ENCODE data around the gene SLC6A3. TPM values are rescaled to one million over a fixed set of nuclear protein-coding genes. Genes with fewer than 3 reads are reported as not detected.

SLC6A3 gene
- total and polyA plus RNA-seq, 2 donors (not counting 1 experiment from before 2014, with no cell fraction given), result 0.01 to 0.15 TPM

DNA sequence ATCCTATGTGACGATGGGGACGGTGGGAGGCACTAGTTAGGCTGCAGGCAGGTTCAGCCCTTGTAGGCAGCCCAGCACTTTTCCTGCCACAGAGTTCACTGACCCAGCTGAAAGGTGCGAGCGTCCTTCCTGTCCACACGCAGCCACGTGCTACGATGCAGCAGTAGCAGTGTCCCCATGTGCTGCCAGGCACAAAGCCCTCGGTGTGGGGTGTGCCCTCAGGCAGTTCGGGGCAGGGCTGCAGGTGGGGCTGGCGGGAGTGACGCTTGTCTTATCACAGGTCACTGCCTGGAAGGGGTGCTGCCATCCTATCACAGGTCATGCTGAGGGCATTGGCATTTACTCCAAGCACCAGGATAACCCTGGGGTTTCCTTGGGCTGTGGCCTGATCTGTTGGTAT lies 53.5 kb downstream of the SLC6A3 start:
- Histone ChIP-seq H3K27ac (ENCODE audit: low read length in 2 of 2) (no peak overlapping the region), H3K27me3 (replicated peaks in 1 of 4; ENCODE audit: control extremely low read depth in 1 of 4, control insufficient read depth in 3 of 4, insufficient read depth in 4 of 4, low read length in 3 of 4) (peaks cover 0 to 33% (median 4%) of the 10 kb centered on the region in 4 experiments), H2AFZ (ENCODE audit: insufficient read depth, low read depth, low read length, poor library complexity, severe bottlenecking) (no peak overlapping the region), H3K4me1 (ENCODE audit: control insufficient read depth in 2 of 2, insufficient read depth in 2 of 2, low read length in 2 of 2) (peaks cover 4 to 6% of the 10 kb centered on the region in 2 donors), H3K9ac (ENCODE audit: low read length) (no peak overlapping the region), H3K4me3 (ENCODE audit: control extremely low read depth in 1 of 5, extremely low read depth in 1 of 5, insufficient read depth in 1 of 5, low read depth in 2 of 5, low read length in 4 of 5) (no peak overlapping the region), H3K9me3 (ENCODE audit: control extremely low read depth in 1 of 3, control insufficient read depth in 2 of 3, insufficient read depth in 1 of 3, low read length in 2 of 3) (no peaks in the 10 kb centered on the region), H3K4me2 (replicated peaks; ENCODE audit: low read depth, low read length, poor library complexity, severe bottlenecking) (no peak overlapping the region), H3K36me3 (replicated peaks in 1 of 2; ENCODE audit: control extremely low read depth in 1 of 2, control insufficient read depth in 1 of 2, extremely low read depth in 1 of 2, insufficient read depth in 2 of 2, low read length in 1 of 2) (no peaks in the 10 kb centered on the region), H4K20me1 (ENCODE audit: control insufficient read depth, insufficient read depth, low read length, poor library complexity, severe bottlenecking) (no peaks in the 10 kb centered on the region), H3K79me2 (ENCODE audit: control insufficient read depth, insufficient read depth, low read length) (no peaks in the 10 kb centered on the region)
- 76% methylated on average over 11 of the region's 11 CpGs for WGBS (ENCODE audit: insufficient coverage)
- Mint-ChIP-seq H3K4me3 (no peak overlapping the region), H3K4me1 (peaks cover 8% of the 10 kb centered on the region), H3K27ac (no peak overlapping the region), H3K27me3 (peaks cover 35% of the 10 kb centered on the region), H3K9me3 (ENCODE audit: insufficient read depth) (no peaks in the 10 kb centered on the region)
- DNase-seq (no peak), ATAC-seq (ENCODE audit: low read depth) (no peak)
- ChIA-PET CTCF (no interaction called here), POLR2A (no interaction called here)
- TF ChIP-seq EZH2 (IDR thresholded peaks at IDR 0.05; ENCODE audit: borderline replicate concordance, insufficient read depth, low read depth, low read length, poor library complexity, severe bottlenecking), result no peak
- TF ChIP-seq, protein P1, sequence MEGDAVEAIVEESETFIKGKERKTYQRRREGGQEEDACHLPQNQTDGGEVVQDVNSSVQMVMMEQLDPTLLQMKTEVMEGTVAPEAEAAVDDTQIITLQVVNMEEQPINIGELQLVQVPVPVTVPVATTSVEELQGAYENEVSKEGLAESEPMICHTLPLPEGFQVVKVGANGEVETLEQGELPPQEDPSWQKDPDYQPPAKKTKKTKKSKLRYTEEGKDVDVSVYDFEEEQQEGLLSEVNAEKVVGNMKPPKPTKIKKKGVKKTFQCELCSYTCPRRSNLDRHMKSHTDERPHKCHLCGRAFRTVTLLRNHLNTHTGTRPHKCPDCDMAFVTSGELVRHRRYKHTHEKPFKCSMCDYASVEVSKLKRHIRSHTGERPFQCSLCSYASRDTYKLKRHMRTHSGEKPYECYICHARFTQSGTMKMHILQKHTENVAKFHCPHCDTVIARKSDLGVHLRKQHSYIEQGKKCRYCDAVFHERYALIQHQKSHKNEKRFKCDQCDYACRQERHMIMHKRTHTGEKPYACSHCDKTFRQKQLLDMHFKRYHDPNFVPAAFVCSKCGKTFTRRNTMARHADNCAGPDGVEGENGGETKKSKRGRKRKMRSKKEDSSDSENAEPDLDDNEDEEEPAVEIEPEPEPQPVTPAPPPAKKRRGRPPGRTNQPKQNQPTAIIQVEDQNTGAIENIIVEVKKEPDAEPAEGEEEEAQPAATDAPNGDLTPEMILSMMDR (IDR thresholded peaks at IDR 0.05), result no peak
- intact Hi-C loops (cut with micrococcal nuclease), result no loop called here

DNA sequence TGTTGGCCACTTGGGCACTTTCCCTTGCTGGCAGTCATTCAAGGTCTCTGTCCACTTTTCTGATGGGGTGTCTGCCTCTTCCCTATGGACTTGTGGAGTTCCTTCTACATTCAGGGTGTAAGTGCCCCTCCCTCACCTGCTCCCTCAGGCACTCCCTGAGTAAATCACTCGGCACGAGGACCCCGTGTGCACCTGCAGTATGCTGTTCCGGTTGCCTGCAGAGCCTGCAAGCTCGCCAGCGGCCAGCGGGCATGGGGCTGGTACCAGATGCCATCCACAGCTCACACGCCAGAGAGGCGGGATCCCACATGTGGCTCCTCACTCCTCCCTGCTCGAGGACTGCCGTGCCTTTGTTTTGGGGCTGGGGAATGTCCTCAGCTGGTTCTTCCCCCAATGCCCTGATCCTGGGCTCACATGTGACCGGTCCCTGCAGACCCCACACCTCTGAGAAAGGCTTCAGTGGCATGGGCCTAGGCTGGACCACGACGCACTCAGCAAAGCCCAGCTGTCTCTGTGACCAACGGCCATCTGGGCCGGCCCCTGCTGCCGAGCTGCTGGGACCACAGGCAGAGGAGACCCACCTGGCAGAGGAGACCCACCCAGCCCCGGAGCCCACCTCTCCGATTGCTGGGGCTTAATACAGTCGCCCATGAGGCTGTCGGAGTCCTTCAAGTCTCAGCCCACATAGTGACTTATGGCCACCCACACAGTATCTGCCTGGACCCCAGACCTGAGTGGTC lies 54.2 kb downstream of the SLC6A3 start:
- 89% methylated on average over 21 of the region's 21 CpGs for WGBS (ENCODE audit: insufficient coverage)
- no peaks in the 10 kb centered on the region for H3K9me3 ChIP-seq (ENCODE audit: control extremely low read depth in 1 of 3, control insufficient read depth in 2 of 3, insufficient read depth in 1 of 3, low read length in 2 of 3)
- no peak for TF ChIP-seq EZH2 (IDR thresholded peaks at IDR 0.05; ENCODE audit: borderline replicate concordance, insufficient read depth, low read depth, low read length, poor library complexity, severe bottlenecking)
- TF ChIP-seq, protein P1 (IDR thresholded peaks at IDR 0.05), result no peak
- H3K27ac Mint-ChIP-seq, result no peak overlapping the region
- DNase-seq, result no peak
- H3K4me2 ChIP-seq (replicated peaks; ENCODE audit: low read depth, low read length, poor library complexity, severe bottlenecking), result no peak overlapping the region
- H3K27ac ChIP-seq (ENCODE audit: low read length in 2 of 2), result no peak overlapping the region
- no peaks in the 10 kb centered on the region for H3K36me3 ChIP-seq (replicated peaks in 1 of 2; ENCODE audit: control extremely low read depth in 1 of 2, control insufficient read depth in 1 of 2, extremely low read depth in 1 of 2, insufficient read depth in 2 of 2, low read length in 1 of 2)
- no peak overlapping the region for H3K4me3 ChIP-seq (ENCODE audit: control extremely low read depth in 1 of 5, extremely low read depth in 1 of 5, insufficient read depth in 1 of 5, low read depth in 2 of 5, low read length in 4 of 5)
- H3K27me3 ChIP-seq (replicated peaks in 1 of 4; ENCODE audit: control extremely low read depth in 1 of 4, control insufficient read depth in 3 of 4, insufficient read depth in 4 of 4, low read length in 3 of 4), result peaks cover 0 to 33% (median 4%) of the 10 kb centered on the region in 4 experiments
- no peaks in the 10 kb centered on the region for H3K9me3 Mint-ChIP-seq (ENCODE audit: insufficient read depth)
- CTCF ChIA-PET, result no interaction called here
- H3K9ac ChIP-seq (ENCODE audit: low read length), result no peak overlapping the region
- intact Hi-C loops (cut with micrococcal nuclease), result no loop called here
- POLR2A ChIA-PET, result no interaction called here
- peaks cover 28% of the 10 kb centered on the region for H3K27me3 Mint-ChIP-seq
- H3K4me1 ChIP-seq (ENCODE audit: control insufficient read depth in 2 of 2, insufficient read depth in 2 of 2, low read length in 2 of 2), result peaks cover 7 to 10% of the 10 kb centered on the region in 2 donors
- no peaks in the 10 kb centered on the region for H3K79me2 ChIP-seq (ENCODE audit: control insufficient read depth, insufficient read depth, low read length)
- H4K20me1 ChIP-seq (ENCODE audit: control insufficient read depth, insufficient read depth, low read length, poor library complexity, severe bottlenecking), result no peaks in the 10 kb centered on the region
- no peak overlapping the region for H2AFZ ChIP-seq (ENCODE audit: insufficient read depth, low read depth, low read length, poor library complexity, severe bottlenecking)
- peaks cover 14% of the 10 kb centered on the region for H3K4me1 Mint-ChIP-seq
- no peak overlapping the region for H3K4me3 Mint-ChIP-seq
- ATAC-seq (ENCODE audit: low read depth), result no peak

Data from B cell (primary cell).